DOHH2 (cell line): ENCODE data around the gene CD274.

Source experiments
- EZH2phosphoT487 ChIP-seq: fragments of 200-600 bp; sonication (generic); IDR thresholded peaks from 2 replicates; pipeline ENCODE4 v1.6.1; 2017; ENCODE audit warnings: borderline replicate concordance, mild to moderate bottlenecking, antibody characterized with exemption, low read length, moderate library complexity, mixed read lengths
- TF ChIP-seq, protein P1 (sequence below): fragments of 200-600 bp; sonication (generic); IDR thresholded peaks from one replicate; pipeline ENCODE4 v1.5.1; 2014; ENCODE audit warnings: antibody characterized with exemption, mild to moderate bottlenecking, low read depth, low read length; ENCODE audit not compliant: poor library complexity, severe bottlenecking

GRCh38 chr9:5445886-5446285 lies 4.5 kb upstream of the CD274 start:
- TF ChIP-seq, protein P1, sequence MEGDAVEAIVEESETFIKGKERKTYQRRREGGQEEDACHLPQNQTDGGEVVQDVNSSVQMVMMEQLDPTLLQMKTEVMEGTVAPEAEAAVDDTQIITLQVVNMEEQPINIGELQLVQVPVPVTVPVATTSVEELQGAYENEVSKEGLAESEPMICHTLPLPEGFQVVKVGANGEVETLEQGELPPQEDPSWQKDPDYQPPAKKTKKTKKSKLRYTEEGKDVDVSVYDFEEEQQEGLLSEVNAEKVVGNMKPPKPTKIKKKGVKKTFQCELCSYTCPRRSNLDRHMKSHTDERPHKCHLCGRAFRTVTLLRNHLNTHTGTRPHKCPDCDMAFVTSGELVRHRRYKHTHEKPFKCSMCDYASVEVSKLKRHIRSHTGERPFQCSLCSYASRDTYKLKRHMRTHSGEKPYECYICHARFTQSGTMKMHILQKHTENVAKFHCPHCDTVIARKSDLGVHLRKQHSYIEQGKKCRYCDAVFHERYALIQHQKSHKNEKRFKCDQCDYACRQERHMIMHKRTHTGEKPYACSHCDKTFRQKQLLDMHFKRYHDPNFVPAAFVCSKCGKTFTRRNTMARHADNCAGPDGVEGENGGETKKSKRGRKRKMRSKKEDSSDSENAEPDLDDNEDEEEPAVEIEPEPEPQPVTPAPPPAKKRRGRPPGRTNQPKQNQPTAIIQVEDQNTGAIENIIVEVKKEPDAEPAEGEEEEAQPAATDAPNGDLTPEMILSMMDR, result no peak
- TF ChIP-seq EZH2phosphoT487, result no peak
